GM23338 (cell line): Measurements from ENCODE around the gene FLNC. TPM values are rescaled to one million over a fixed set of nuclear protein-coding genes. Genes with fewer than 3 reads are reported as not detected.

Experiments
- ATAC-seq: fragments of 200-7000 bp; cut with Tn5 transposase; 3 replicates; pipeline ENCODE4 v1.9.1; 2020
- DNase-seq: peaks from one replicate; pipeline ENCODE4 v3.0.0-alpha.2; 2015; ENCODE audit warnings: low spot score
- H2AFZ ChIP-seq: fragments of 200-600 bp; sonication (generic); 2 replicates; pipeline ENCODE4 v1.8.0; 2016; ENCODE audit warnings: antibody characterized with exemption, mild to moderate bottlenecking, moderate library complexity
- H3F3A ChIP-seq: fragments of 200-600 bp; sonication (generic); replicated peaks from 2 replicates; pipeline ENCODE4 v1.8.0; 2017; ENCODE audit warnings: antibody characterized with exemption, mixed run types, low read depth
- H3K27ac ChIP-seq: fragments of 200-600 bp; sonication (generic); 2 replicates; pipeline ENCODE4 v1.6.1; 2016; ENCODE audit warnings: low read depth
- H3K27me3 ChIP-seq: fragments of 200-600 bp; sonication (generic); 2 replicates; pipeline ENCODE4 v1.8.0; 2016; ENCODE audit warnings: mild to moderate bottlenecking, mixed run types, moderate library complexity; ENCODE audit not compliant: insufficient read depth
- H3K36me3 ChIP-seq: fragments of 200-600 bp; sonication (generic); 2 replicates; pipeline ENCODE4 v1.8.0; 2016; ENCODE audit warnings: mild to moderate bottlenecking; ENCODE audit not compliant: insufficient read depth
- H3K4me1 ChIP-seq: fragments of 200-600 bp; sonication (generic); 2 replicates; pipeline ENCODE4 v1.8.0; 2016; ENCODE audit warnings: mild to moderate bottlenecking, moderate library complexity; ENCODE audit not compliant: insufficient read depth
- H3K4me2 ChIP-seq: fragments of 200-600 bp; sonication (generic); 2 replicates; pipeline ENCODE4 v1.7.1; 2017; ENCODE audit warnings: mixed run types
- H3K4me3 ChIP-seq: fragments of 200-600 bp; sonication (generic); 2 replicates; pipeline ENCODE4 v1.6.1; 2016; ENCODE audit warnings: mixed run types
- H3K79me2 ChIP-seq: fragments of 200-600 bp; sonication (generic); replicated peaks from 2 replicates; pipeline ENCODE4 v1.8.0; 2017; ENCODE audit warnings: mild to moderate bottlenecking; ENCODE audit not compliant: insufficient read depth
- H3K9me2 ChIP-seq: fragments of 200-600 bp; sonication (generic); 2 replicates; pipeline ENCODE4 v1.8.0; 2017; ENCODE audit not compliant: insufficient read depth
- H4K20me1 ChIP-seq: fragments of 200-600 bp; sonication (generic); replicated peaks from 2 replicates; pipeline ENCODE4 v1.8.0; 2017; ENCODE audit warnings: mild to moderate bottlenecking; ENCODE audit not compliant: insufficient read depth
- H3K27ac Mint-ChIP-seq: 2 replicates; pipeline ENCODE4 v1.8.0; 2020; ENCODE audit warnings: inconsistent platforms, mild to moderate bottlenecking, moderate library complexity, mixed read lengths
- H3K27me3 Mint-ChIP-seq: 3 replicates; pipeline ENCODE4 v1.8.0; 2022; ENCODE audit warnings: low read depth, mild to moderate bottlenecking, moderate library complexity, mixed read lengths, inconsistent platforms; ENCODE audit not compliant: insufficient read depth, poor library complexity
- H3K36me3 Mint-ChIP-seq: 3 replicates; pipeline ENCODE4 v1.8.0; 2021; ENCODE audit warnings: low read depth, mild to moderate bottlenecking, inconsistent platforms, moderate library complexity, mixed read lengths
- H3K4me1 Mint-ChIP-seq: 3 replicates; pipeline ENCODE4 v1.8.0; 2020; ENCODE audit warnings: mild to moderate bottlenecking, inconsistent platforms, mixed read lengths
- H3K4me3 Mint-ChIP-seq: 3 replicates; pipeline ENCODE4 v1.8.0; 2021; ENCODE audit warnings: moderate library complexity, mild to moderate bottlenecking, inconsistent platforms, mixed read lengths
- H3K9me3 Mint-ChIP-seq: 3 replicates; pipeline ENCODE4 v1.8.0; 2020; ENCODE audit warnings: moderate library complexity, mild to moderate bottlenecking, inconsistent platforms, mixed read lengths
- CREB1 ChIP-seq: fragments of 250-450 bp; sonication (Bioruptor Pico); IDR thresholded peaks from 2 replicates; pipeline ENCODE4 v1.5.0; 2020; ENCODE audit warnings: low read depth, mild to moderate bottlenecking, moderate library complexity
- ETS1 ChIP-seq: IDR thresholded peaks from 2 replicates; pipeline ENCODE4 v1.6.1; 2016; ENCODE audit warnings: antibody characterized with exemption
- EZH2 ChIP-seq: fragments of 200-600 bp; sonication (generic); IDR thresholded peaks from one replicate; pipeline ENCODE4 v1.8.0; 2017; ENCODE audit warnings: antibody characterized with exemption, mild to moderate bottlenecking, low read depth; ENCODE audit not compliant: unreplicated experiment
- EZH2phosphoT487 ChIP-seq: fragments of 200-600 bp; sonication (generic); IDR thresholded peaks from one replicate; pipeline ENCODE4 v1.8.1; 2018; ENCODE audit warnings: antibody characterized with exemption; ENCODE audit not compliant: unreplicated experiment
- JUNB ChIP-seq: IDR thresholded peaks from one replicate; pipeline ENCODE4 v1.6.1; 2016; ENCODE audit warnings: antibody characterized with exemption; ENCODE audit not compliant: unreplicated experiment
- NANOG ChIP-seq: IDR thresholded peaks from 2 replicates; pipeline ENCODE4 v1.6.1; 2016; ENCODE audit warnings: antibody characterized with exemption, borderline replicate concordance
- POLR2AphosphoS5 ChIP-seq: IDR thresholded peaks from 2 replicates; pipeline ENCODE4 v1.6.1; 2016; ENCODE audit warnings: antibody characterized with exemption, low read depth
- ZNF114 ChIP-seq: fragments of 250-450 bp; sonication (Bioruptor Pico); IDR thresholded peaks from 2 replicates; pipeline ENCODE4 v1.5.0; 2020; ENCODE audit warnings: mild to moderate bottlenecking, moderate library complexity
- ZNF331 ChIP-seq: fragments of 250-450 bp; sonication (Bioruptor Pico); IDR thresholded peaks from 2 replicates; pipeline ENCODE4 v1.5.0; 2020; ENCODE audit warnings: low read depth, mild to moderate bottlenecking, moderate library complexity
- ZNF462 ChIP-seq: fragments of 250-450 bp; sonication (Bioruptor Pico); IDR thresholded peaks from 2 replicates; pipeline ENCODE4 v1.5.0; 2020; ENCODE audit warnings: mild to moderate bottlenecking, moderate library complexity
- polyA plus RNA-seq: library from polyadenylated mRNA; unstranded; fragments of >200 nt; fragmentation: Nextera tagmentation; extraction: Ambion mirVana; gene quantifications from 2 replicates; pipeline ENCODE4 v1.2.1, GENCODE V29; 2016
- total RNA-seq: library from RNA; depleted of rRNA; stranded (reverse); fragments of >200 nt; shearing (Covaris generic); gene quantifications from 2 replicates; pipeline ENCODE4 v1.2.3, GENCODE V29; 2014
- TF ChIP-seq, protein P1 (sequence below), 2 experiments: fragments of 200-600 bp in 1 of 2; sonication (generic) in 1 of 2; conservative IDR thresholded peaks; 2 replicates each; pipeline versions ENCODE4 v1.5.1 to v1.6.1; 2016 to 2017; ENCODE audit warnings: antibody characterized with exemption in 2 of 2, low read depth in 2 of 2, mild to moderate bottlenecking in 2 of 2, moderate library complexity in 1 of 2
- TF ChIP-seq, protein P2 (sequence below): IDR thresholded peaks from one replicate; pipeline ENCODE4 v1.6.1; 2018; ENCODE audit warnings: antibody characterized with exemption; ENCODE audit not compliant: unreplicated experiment

Gene FLNC
- total and polyA plus RNA-seq, 2 experiments from 2014 or later: 0.65 to 11.8 TPM

- Histone ChIP-seq H3K27me3 (no peaks in the 10 kb centered on the region), H3F3A (no peaks in the 10 kb centered on the region), H3K4me2 (no peak overlapping the region), H2AFZ (no peak overlapping the region), H3K4me1 (peaks cover 10% of the 10 kb centered on the region; the same call in 1 of the 2 replicates), H3K9me2 (no peaks in the 10 kb centered on the region), H3K27ac (no peak overlapping the region), H4K20me1 (0 out of 2 replicates have a peak, but pooled peaks cover 3% of the 10 kb centered on the region), H3K79me2 (no peaks in the 10 kb centered on the region), H3K36me3 (0 out of 2 replicates have a peak, but pooled peaks cover 8% of the 10 kb centered on the region), H3K4me3 (no peak overlapping the region)
- Mint-ChIP-seq H3K27ac (no peak overlapping the region), H3K27me3 (no peaks in the 10 kb centered on the region), H3K9me3 (no peaks in the 10 kb centered on the region), H3K4me3 (no peak overlapping the region), H3K4me1 (peaks cover 3% of the 10 kb centered on the region; the same call in 1 of the 3 replicates), H3K36me3 (peaks cover 24% of the 10 kb centered on the region)
- DNase-seq (no peak), ATAC-seq (peak; percentile 76)
- TF ChIP-seq ETS1 (no peak), EZH2phosphoT487 (no peak), ZNF114 (no peak), ZNF331 (CRISPR knock-in tag) (no peak), EZH2 (no peak), JUNB (no peak), CREB1 (CRISPR knock-in tag) (no peak), POLR2AphosphoS5 (no peak), ZNF462 (CRISPR knock-in tag) (no peak), NANOG (no peak)
- TF ChIP-seq, protein P1, sequence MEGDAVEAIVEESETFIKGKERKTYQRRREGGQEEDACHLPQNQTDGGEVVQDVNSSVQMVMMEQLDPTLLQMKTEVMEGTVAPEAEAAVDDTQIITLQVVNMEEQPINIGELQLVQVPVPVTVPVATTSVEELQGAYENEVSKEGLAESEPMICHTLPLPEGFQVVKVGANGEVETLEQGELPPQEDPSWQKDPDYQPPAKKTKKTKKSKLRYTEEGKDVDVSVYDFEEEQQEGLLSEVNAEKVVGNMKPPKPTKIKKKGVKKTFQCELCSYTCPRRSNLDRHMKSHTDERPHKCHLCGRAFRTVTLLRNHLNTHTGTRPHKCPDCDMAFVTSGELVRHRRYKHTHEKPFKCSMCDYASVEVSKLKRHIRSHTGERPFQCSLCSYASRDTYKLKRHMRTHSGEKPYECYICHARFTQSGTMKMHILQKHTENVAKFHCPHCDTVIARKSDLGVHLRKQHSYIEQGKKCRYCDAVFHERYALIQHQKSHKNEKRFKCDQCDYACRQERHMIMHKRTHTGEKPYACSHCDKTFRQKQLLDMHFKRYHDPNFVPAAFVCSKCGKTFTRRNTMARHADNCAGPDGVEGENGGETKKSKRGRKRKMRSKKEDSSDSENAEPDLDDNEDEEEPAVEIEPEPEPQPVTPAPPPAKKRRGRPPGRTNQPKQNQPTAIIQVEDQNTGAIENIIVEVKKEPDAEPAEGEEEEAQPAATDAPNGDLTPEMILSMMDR (conservative IDR thresholded peaks at IDR 0.05; ENCODE audit: low read depth in 2 of 2): no peak
- TF ChIP-seq, protein P2, sequence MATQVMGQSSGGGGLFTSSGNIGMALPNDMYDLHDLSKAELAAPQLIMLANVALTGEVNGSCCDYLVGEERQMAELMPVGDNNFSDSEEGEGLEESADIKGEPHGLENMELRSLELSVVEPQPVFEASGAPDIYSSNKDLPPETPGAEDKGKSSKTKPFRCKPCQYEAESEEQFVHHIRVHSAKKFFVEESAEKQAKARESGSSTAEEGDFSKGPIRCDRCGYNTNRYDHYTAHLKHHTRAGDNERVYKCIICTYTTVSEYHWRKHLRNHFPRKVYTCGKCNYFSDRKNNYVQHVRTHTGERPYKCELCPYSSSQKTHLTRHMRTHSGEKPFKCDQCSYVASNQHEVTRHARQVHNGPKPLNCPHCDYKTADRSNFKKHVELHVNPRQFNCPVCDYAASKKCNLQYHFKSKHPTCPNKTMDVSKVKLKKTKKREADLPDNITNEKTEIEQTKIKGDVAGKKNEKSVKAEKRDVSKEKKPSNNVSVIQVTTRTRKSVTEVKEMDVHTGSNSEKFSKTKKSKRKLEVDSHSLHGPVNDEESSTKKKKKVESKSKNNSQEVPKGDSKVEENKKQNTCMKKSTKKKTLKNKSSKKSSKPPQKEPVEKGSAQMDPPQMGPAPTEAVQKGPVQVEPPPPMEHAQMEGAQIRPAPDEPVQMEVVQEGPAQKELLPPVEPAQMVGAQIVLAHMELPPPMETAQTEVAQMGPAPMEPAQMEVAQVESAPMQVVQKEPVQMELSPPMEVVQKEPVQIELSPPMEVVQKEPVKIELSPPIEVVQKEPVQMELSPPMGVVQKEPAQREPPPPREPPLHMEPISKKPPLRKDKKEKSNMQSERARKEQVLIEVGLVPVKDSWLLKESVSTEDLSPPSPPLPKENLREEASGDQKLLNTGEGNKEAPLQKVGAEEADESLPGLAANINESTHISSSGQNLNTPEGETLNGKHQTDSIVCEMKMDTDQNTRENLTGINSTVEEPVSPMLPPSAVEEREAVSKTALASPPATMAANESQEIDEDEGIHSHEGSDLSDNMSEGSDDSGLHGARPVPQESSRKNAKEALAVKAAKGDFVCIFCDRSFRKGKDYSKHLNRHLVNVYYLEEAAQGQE: no peak
Observed at GRCh38 chr7:128812514-128813168, 17.6 kb upstream of the FLNC start.
